Lung (tissue), 12 donors: ENCODE measurements around the gene ATPAF1. TPM values are rescaled to one million over a fixed set of nuclear protein-coding genes. Genes with fewer than 3 reads are reported as not detected.

ENCODE experiments used
- ATAC-seq: fragments of 200-7000 bp; cut with Tn5 transposase; one replicate; pipeline ENCODE4 v1.9.1; 2020; ENCODE audit warnings: moderate number of reproducible peaks; ENCODE audit not compliant: insufficient read depth, low FRiP score
- DNase-seq, 3 donors: peaks; one replicate each; pipeline ENCODE4 v3.0.0-alpha.2; 2013 to 2017
- H3K27ac ChIP-seq, 2 donors: one replicate each; pipeline ENCODE4 v1.5.1; 2013; ENCODE audit warnings: mild to moderate bottlenecking in 2 of 2, moderate library complexity in 2 of 2, control low read depth in 1 of 2, inconsistent platforms in 1 of 2, low read depth in 1 of 2, low read length in 1 of 2
- H3K27me3 ChIP-seq, 3 donors: one replicate each; pipeline ENCODE4 v1.5.1; 2013; ENCODE audit warnings: low read length in 2 of 3; ENCODE audit not compliant: control insufficient read depth in 3 of 3, insufficient read depth in 3 of 3
- H3K36me3 ChIP-seq, 4 donors: one replicate each; pipeline ENCODE4 v1.5.1; 2013; ENCODE audit warnings: low read length in 4 of 4, mild to moderate bottlenecking in 1 of 4, moderate library complexity in 1 of 4; ENCODE audit not compliant: control insufficient read depth in 4 of 4, insufficient read depth in 4 of 4
- H3K4me1 ChIP-seq, 5 donors: one replicate each; pipeline ENCODE4 v1.5.1; 2013; ENCODE audit warnings: low read length in 5 of 5, mild to moderate bottlenecking in 2 of 5, moderate library complexity in 1 of 5; ENCODE audit not compliant: control insufficient read depth in 5 of 5, insufficient read depth in 5 of 5
- H3K4me3 ChIP-seq: one replicate; pipeline ENCODE4 v1.5.1; 2013; ENCODE audit warnings: mild to moderate bottlenecking, control low read depth, moderate library complexity
- H3K9ac ChIP-seq, 2 donors: one replicate each; pipeline ENCODE4 v1.5.1; 2013; ENCODE audit warnings: low read length in 2 of 2, control low read depth in 1 of 2; ENCODE audit not compliant: insufficient read depth in 1 of 2
- H3K9me3 ChIP-seq, 4 donors: one replicate each; pipeline ENCODE4 v1.5.1; 2013; ENCODE audit warnings: low read length in 3 of 4, mild to moderate bottlenecking in 1 of 4, moderate library complexity in 1 of 4; ENCODE audit not compliant: control insufficient read depth in 4 of 4, insufficient read depth in 3 of 4
- WGBS, 2 donors: extraction: QIAGEN DNeasy Blood & Tissue Kit; methylation state at CpG; one replicate each; pipeline ENCODE4 v1.1.7; 2013; 5-methylcytosine and 5-hydroxymethylcytosine counted together
- polyA plus RNA-seq, 2 donors: library from polyadenylated mRNA; stranded (reverse); fragments of 200-250 nt; gene quantifications; one replicate each; pipeline ENCODE4 v1.2.1, GENCODE V29; 2013
- total RNA-seq, 2 donors: library from RNA; depleted of rRNA in 1 of 2; stranded (reverse); fragments of >200 nt in 1 of 2; gene quantifications; one replicate each; pipeline ENCODE4 v1.2.1, GENCODE V29; 2014 to 2021
- TF ChIP-seq, protein P1 (sequence below): IDR thresholded peaks from 2 replicates; pipeline ENCODE4 v1.5.1; 2012; ENCODE audit warnings: mild to moderate bottlenecking; ENCODE audit errors: control extremely low read depth, extremely low read depth
- donor health status: control.
- donor health status: control.
- donor health status: Bipolar disorder and iron deficiency.
- donor health status: healthy.
- donor health status: DM: yes; HTN: yes; CAD: no.

Gene ATPAF1
- total and polyA plus RNA-seq, 4 donors: 23.1 to 42.3 (median 36.6) TPM

DNA sequence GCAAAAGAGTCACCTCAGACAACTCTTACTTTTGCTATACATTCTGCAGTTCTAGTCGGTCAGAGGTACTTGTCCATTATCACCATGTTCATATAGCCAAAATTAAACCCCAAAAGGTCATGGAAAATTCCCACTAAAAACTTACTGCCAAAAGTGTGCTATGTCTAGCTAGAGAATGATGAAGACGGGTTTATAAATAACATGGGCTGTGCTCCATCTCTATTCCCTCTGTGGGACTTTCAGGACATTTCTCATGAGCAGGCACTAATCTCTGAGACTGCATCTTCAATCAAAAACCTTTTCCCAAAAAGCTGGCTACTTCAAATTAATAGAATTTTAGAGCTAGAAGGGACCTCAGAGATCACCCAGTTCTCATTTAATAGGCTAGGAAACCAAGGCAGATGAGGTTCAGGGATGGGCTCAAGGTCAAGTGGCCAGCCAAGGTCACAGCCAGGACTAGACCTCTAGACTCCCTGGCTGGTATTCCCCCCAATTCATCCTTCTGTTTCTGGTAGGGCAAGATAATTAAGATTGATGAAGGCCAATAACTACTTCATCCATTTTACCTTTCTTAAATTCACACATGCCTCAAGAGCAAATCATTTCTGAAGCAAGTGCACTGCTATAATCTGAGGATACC is 30.6 kb downstream of the ATPAF1 start:
- H3K4me1 ChIP-seq: peaks cover 0 to 13% (median 0%) of the 10 kb centered on the region in 5 donors
- H3K27ac ChIP-seq: peak overlapping the region in 1 of 2 donors; percentile 62
- WGBS, 2 donors: 41 to 66% methylated on average over 2 of the region's 2 CpGs
- ATAC-seq: no peak
- H3K27me3 ChIP-seq: no peaks in the 10 kb centered on the region
- no peak overlapping the region for H3K4me3 ChIP-seq
- H3K36me3 ChIP-seq: peaks cover 11 to 43% (median 27%) of the 10 kb centered on the region in 4 donors
- DNase-seq: no peak
- no peak overlapping the region for H3K9ac ChIP-seq
- H3K9me3 ChIP-seq: no peaks in the 10 kb centered on the region
- TF ChIP-seq, protein P1, sequence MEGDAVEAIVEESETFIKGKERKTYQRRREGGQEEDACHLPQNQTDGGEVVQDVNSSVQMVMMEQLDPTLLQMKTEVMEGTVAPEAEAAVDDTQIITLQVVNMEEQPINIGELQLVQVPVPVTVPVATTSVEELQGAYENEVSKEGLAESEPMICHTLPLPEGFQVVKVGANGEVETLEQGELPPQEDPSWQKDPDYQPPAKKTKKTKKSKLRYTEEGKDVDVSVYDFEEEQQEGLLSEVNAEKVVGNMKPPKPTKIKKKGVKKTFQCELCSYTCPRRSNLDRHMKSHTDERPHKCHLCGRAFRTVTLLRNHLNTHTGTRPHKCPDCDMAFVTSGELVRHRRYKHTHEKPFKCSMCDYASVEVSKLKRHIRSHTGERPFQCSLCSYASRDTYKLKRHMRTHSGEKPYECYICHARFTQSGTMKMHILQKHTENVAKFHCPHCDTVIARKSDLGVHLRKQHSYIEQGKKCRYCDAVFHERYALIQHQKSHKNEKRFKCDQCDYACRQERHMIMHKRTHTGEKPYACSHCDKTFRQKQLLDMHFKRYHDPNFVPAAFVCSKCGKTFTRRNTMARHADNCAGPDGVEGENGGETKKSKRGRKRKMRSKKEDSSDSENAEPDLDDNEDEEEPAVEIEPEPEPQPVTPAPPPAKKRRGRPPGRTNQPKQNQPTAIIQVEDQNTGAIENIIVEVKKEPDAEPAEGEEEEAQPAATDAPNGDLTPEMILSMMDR: no peak

DNA sequence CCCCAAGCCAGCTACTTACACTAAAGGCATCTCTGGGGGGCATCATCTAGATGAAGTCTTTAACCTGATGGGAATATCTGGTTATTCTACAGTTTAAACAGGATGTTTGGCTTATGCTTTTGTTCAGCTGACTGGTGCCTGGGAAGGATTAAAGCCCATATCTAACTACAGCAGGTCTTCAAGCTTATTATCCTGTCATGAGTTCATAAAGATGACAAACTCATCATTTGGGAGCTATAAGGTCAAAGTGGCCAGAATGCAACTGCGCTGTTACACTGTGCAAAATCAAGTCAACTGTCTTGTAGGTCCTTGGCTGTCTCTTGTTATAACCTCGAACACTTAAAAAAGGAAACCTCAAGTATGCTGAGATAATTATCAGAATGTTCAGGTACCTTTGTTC is 33.0 kb downstream of the ATPAF1 start:
- DNase-seq: no peak
- peaks cover 0 to 13% (median 0%) of the 10 kb centered on the region in 5 donors for H3K4me1 ChIP-seq
- H3K27me3 ChIP-seq: no peaks in the 10 kb centered on the region
- TF ChIP-seq, protein P1: no peak
- H3K36me3 ChIP-seq: peaks cover 13 to 40% (median 29%) of the 10 kb centered on the region in 4 donors
- no peak for ATAC-seq
- H3K9me3 ChIP-seq: no peaks in the 10 kb centered on the region
- 97 to 100% methylated on average over 2 of the region's 2 CpGs for WGBS, 2 donors
- H3K4me3 ChIP-seq: no peak overlapping the region
- no peak overlapping the region for H3K9ac ChIP-seq
- H3K27ac ChIP-seq: no peak overlapping the region

DNA sequence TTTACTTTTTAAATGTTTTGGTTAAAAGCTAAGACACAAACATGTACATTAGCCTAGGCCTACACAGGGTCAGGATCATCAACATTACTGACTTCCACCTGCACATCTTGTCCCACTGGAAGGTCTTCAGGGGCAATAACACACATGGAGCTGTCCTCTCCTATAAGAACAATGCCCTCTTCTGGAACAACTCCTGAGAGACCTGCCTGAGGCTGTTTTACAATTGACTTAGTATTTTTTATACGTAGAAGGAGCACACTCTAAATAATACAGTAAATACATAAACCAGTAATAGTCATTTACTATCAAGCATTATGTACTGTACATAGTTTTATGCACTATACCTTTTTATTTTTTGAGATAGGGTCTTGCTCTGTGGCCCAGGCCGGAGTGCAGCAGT is 37.4 kb downstream of the ATPAF1 start:
- Histone ChIP-seq H3K36me3 (peaks cover 15 to 31% (median 21%) of the 10 kb centered on the region in 4 donors), H3K9ac (no peak overlapping the region), H3K4me1 (no peaks in the 10 kb centered on the region), H3K27ac (no peak overlapping the region), H3K4me3 (no peak overlapping the region), H3K27me3 (no peaks in the 10 kb centered on the region), H3K9me3 (no peaks in the 10 kb centered on the region)
- ATAC-seq (no peak), DNase-seq (no peak)
- WGBS, 2 donors: 92 to 95% methylated on average over 2 of the region's 2 CpGs
- TF ChIP-seq, protein P1: no peak
